ENCODE data around the gene DGUOK.
"Not testable (repeated sequence)": the region's sequence is repeated elsewhere in the genome, so short reads cannot be mapped to it uniquely, and the experiment has no call there.

DGUOK gene

DNA sequence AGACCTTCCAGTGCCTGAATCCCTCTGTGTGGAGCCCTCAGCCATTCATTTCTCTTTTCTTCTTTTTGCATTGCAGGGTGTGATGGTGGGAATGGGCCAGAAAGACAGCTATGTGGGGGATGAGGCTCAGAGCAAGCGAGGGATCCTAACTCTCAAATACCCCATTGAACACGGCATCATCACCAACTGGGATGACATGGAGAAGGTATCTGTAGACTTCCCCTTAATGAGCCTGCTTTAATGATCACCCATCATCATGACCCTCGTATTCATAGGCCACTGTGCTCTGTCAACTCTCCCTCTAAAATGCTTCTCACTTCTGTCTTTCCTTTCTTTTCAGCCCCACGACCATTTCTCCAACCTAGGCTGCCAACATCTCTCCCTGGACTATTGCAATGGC lies 24.4 kb upstream of the DGUOK start:
- no peak for DNase-seq

DNA sequence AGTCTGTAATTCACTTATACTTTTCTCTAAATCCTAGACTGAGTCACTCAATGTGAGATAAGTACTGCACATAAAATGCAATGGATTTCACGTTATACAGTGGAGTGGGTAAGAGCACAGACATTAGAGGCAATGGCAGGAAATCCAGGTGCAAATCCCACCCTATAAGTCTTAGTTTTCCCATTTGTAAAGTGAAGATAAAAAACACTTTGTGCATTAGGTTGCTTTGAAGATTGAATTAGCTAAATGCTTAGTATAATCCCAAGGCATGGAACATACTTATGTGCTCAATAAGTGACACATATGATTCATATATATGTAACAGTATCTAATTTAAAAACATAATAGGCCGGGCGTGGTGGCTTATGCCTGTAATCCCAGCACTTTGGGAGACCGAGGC lies 23.4 kb upstream of the DGUOK start:
- no peak for DNase-seq

DNA sequence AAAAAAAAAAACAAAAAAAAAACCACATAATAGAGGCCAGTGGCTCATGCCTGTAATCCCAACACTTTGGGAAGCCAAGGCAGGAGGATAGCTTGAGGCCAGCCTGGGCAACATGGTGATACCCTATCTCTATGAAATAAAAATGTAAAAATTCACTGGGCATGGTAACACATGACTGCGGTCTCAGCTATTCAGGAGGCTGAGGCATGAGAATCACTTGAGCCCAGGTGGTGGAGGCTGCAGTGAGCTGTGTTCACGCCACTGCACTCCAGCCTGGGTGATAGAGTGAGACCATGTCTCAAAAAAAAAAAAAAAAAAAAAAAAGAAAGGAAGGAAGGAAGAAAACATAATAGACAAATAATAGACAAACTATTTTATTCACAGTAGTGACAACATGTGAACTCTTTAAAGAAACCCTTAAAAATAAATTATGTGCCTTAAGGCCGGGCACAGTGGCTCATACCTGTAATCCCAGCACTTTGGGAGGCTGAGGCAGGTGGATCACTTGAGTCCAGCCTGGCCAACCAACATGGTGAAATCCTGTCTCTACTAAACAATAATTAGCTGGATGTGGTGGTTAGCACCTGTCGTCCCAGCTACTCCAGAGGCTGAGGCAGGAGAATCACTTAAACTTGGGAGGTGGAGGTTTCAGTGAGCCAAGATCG lies 22.6 kb upstream of the DGUOK start:
- not testable (repeated sequence) for DNase-seq

DNA sequence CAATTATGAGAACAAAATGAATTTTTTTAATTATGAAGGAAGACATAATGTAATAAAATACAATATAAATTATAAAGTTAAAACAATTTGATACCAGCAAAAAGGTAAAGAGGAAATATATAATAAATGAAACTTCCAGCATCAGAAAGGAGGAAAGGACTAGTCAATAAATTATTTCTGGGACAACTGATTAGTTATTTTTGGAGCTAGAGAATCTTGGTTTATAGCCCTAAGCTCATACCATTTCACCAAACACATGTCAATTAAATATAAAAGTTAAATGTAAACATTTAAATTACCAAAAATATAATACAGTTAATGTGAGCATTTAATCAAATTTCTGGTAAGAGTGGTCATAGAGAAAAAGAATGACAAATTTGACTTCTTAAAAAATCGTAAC lies 21.7 kb upstream of the DGUOK start:
- DNase-seq = no peak

DNA sequence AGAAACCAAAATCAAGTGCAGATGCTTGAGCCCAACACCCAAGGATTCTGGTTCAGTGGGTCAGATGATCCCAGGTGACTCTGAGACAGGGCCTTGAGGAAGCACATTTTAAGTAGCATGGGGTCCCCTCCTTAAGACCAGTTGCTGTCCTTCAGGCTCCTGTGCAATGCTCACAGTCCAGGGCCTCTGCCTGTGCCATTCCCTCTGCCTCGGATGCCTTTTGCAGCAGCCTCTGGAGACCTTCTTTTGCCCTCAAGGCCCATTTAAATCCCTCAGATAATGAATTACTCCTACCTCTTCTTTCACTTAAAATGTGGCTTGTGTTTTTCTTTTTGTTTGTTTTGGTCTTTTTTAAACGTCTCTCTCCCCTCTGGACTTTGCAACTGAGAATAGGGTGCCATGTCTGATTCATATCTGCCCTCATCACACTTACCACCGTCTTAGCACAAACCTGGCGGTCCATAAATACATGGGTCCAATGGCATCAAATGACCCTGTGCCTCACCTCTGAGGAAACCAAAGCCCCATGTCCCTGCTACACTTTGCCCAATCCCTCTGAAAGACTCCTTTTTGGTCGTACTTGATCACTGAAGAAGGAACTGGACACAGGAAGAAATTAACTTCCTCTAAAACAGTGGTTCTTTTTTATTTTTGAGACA lies 19.7 kb upstream of the DGUOK start:
- no peak for DNase-seq

DNA sequence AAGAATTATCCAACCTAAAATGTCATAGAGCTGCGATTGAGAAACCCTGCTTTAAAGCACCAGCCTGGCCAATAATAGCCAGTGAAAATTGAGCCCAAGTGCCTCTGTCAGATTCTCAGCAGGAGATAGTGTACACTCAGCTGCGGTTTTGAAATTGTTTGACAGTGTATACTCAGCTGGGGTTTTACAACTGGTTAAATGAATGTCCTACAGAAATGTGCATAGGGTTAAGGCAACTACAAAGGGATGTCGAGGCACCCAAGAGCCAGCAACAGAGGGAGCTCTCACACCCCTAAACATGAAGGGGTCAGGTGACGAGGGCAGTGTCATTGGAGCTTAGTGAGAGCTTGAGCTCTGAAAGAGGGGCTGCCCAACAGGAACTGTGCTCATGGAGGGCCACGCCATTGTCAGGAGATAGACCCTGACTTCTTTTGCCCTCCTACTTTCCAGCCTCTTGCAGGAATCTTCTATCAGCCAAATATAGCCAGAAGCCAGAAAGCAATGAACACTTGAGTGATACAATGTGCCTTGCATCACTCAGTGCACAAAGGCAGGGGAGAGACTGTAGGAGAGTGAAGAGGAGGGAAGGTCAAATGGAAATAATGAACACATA lies 18.7 kb upstream of the DGUOK start:
- peak; percentile 53 for DNase-seq

DNA sequence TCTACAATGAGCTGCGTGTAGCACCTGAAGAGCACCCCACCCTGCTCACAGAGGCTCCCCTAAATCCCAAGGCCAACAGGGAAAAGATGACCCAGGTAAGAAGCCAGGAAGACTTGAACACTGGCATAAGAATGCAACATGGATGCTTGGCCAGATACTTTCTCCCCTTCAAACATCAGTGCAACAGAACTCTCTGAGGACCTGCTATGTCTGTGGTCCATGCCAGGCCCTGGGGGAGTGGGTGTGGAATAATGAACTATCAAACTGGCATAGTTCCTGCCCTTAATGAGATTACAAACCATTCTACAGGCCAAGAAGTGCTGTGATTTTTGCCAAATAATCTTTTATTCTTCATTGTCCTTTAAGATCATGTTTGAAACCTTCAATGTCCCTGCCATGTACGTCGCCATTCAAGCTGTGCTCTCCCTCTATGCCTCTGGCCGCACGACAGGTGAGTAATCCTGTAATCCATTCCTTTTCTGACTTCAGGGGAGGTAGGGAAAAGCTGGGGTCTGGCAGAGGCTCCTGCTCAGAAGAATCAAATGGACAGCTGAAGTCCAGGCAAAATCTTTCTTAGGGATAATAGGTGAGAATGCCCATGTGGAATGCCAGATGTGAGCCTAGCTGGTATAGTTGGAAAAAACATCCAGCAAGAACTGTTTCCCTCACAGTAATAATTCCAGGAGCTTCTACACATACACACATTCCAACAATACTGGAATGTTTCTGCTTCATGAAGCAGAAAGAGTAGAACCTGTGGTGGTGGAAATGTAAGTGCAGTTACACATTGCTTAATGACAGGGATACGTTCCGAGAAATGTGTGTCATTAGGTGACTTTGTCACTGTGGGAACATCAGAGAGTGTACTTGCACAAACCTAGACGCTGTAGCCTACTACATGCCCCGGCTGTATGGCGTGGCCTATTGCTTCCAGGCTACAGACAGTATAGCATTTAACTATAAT lies 17.7 kb upstream of the DGUOK start:
- no peak for DNase-seq

DNA sequence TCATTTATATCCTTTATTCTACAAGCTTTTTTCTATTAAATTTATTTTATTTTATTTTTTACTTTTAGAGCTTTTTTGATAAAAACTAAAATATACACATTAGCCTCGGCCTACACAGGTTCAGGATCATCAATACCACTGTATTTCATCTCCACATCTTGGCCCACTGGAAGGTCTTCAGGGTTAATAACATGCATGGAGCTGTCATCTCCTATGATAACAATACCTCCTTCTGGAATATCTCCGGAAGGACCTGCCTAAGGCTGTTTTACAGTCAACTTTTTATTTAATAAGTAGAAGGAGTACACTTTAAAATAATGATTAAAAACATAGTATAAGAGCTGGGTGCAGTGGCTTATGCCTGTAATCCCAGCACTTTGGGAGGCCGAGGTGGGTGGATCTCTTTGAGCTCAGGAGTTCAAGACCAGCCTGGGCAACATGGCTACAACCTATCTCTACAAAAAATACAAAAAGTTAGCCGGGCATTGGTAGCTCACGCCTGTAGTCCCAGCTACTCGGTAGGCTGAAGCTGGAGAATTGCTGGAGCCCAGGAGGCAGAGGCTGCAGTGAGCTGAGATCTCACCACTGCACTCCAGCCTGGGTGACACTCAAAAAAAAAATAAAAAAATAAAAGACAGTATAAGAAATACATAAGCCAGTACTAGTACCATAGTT lies 15.7 kb upstream of the DGUOK start:
- DNase-seq = no peak

DNA sequence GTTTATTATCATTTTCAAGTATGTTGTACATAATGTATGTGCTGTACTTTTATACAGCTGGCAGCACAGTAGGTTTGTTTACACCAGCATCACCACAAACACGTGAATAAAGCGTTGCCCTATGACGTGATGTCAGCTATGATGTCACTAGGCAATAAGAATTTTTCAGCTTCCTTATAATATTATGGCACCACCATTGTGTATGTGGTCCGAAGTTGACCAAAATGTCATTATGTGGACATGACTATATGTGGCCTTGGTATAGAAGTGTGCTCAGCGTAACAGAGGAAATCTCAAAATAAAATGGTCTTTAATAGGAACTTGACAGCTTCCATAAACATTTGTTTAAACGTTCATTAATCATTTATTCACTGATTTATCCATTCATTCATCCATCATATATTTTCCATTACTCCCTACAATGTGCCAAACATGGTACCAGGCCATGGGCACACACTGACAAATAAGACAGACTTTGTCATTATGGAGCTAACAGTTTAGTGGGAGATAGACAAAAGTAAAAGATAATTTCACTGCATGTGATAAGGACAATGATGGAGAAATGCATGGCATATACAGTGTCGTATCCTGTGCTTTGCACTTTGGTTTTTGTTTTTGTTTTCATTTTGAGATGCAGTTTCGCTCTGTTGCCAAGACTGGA lies 15.0 kb upstream of the DGUOK start:
- DNase-seq = no peak

DNA sequence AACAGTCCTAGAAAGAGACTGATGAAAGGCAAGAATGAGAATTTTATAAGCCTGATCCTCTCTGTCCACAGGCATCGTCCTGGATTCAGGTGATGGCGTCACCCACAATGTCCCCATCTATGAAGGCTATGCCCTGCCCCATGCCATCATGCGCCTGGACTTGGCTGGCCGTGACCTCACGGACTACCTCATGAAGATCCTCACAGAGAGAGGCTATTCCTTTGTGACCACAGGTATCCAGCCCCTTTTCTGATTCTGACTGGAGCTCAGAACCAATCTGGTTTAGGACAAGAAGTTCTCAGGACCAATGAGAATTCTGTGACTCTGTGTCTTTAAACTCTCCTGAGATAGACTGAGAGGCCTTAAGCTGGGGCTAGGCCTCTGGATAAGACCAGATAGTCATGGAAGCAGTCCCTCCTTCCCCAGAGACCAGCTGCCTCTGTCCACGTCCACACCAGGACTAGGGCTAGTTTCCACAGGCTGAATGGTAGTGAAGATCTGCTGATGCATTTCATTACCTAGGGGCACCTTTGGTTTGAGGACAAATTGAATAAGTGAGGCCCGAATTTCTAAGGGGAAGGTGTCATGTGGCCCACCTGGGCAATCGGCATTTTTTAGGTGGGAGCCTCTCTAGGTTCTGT lies 13.1 kb upstream of the DGUOK start:
- no peak for DNase-seq

DNA sequence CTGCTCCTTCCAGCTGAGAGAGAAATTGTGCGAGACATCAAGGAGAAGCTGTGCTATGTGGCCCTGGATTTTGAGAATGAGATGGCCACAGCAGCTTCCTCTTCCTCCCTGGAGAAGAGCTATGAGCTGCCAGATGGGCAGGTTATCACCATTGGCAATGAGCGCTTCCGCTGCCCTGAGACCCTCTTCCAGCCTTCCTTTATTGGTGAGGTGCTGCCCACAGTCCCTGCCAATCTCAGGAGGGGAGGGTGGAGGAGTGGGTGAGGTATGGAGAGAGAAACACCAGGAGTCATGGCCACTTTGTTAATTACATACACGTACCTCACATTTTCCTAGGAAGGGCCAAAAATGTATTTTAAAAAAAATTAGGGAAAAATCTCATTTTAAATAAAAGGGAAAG lies 12.0 kb upstream of the DGUOK start:
- no peak for DNase-seq

DNA sequence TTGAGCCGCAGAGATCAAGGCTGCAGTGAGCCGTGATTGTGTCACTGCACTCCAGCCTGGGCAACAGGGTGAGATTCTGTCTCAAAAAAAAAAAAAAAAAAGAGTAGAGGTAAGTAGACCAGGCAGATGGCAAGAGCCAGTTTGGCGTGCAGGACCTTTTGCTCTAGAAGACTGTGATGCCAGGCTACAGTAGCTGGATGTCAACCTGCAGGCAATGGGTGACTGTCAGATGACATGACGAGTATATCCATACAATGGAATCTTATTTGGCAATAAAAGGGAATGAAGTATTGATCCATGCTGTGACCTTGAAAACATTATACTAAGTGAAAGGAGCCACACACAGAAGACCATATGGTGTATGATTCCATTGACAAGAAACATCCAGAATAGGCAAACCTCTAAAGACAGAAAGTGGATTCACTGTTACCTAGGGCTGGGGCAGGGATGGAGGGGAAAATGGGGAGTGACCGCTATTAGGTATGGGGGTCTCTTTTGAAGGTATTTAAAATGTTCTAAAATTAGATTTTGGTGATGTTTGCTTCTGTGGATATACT lies 11.2 kb upstream of the DGUOK start:
- no peak for DNase-seq

DNA sequence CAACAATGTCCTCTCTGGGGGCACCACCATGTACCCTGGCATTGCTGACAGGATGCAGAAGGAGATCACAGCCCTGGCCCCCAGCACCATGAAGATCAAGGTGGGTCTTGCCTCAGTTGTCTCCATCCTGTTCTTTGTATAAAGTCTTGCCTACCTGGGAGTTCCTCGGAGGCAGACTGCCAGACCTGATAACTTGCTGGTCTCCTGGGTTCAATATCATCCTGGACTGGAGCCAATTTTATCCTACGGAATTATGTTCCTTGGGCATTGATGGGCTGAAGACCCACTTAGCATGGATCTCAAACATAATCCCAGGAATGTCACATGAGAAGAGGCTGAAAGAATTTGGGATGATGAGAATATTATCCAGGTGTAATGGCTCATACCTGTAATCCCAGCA lies 10.0 kb upstream of the DGUOK start:
- no peak for DNase-seq

DNA sequence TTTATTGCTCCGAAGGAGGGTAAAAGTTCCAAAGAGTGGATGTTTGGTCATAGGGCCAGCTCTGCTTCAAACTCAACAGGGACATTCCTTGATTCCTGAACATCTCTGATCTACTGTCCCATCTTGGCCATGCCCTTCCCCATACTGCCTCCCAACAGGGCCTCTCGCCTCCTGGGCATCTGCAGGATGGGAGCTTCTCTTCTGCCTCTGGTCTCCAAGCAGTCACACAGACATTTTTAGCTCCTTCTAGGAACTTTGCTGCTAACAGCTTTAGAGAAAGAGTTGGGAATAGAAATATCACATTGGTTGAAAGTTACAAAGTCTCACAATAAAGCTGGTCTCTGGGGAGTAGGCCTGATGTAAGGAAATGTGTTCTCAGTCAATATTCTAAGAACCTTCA lies 9.4 kb upstream of the DGUOK start:
- DNase-seq = no peak

DNA sequence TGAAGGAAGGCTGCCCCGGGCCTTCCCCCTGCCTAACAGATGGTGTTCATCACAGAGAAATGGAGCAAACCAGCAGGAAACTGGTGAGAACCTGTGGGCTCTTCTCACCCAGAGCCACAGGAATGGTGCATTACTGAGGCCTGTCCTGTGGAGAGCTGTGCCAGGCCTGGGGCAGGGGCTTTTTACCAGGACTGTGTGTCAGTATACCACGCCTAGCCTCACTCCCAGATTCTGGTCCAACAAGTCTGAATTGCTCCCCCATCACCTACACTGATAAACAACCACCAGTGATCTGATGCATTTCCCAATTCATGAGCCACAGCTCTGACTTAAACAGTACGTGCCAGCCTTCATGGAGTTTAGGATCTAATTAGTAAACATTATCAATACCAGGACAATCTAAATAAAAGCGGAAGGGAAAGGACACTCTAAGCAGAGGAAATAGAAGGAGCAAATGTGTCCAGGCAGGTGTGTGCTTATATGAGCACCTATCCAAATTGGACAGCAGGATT lies 8.9 kb upstream of the DGUOK start:
- DNase-seq = no peak

DNA sequence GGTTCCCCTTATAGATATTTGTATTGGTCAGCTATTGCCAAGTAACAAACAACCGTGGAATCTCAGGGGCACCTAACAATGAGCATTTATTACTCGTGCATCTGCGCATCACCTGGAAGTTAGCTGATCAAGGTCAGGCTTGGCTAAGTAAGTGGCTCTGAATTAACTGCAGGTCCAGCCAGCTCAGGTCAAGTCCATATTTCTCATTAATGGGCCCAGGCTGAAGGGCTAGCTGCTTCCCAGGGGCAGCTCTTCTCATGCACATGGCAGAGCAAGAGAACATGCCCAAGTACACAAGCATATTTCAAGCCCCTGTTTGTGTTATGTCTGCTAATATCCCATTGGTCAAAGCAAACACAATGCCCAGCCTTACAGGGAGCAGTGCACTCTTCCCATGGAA lies 7.8 kb upstream of the DGUOK start:
- no peak for DNase-seq

DNA sequence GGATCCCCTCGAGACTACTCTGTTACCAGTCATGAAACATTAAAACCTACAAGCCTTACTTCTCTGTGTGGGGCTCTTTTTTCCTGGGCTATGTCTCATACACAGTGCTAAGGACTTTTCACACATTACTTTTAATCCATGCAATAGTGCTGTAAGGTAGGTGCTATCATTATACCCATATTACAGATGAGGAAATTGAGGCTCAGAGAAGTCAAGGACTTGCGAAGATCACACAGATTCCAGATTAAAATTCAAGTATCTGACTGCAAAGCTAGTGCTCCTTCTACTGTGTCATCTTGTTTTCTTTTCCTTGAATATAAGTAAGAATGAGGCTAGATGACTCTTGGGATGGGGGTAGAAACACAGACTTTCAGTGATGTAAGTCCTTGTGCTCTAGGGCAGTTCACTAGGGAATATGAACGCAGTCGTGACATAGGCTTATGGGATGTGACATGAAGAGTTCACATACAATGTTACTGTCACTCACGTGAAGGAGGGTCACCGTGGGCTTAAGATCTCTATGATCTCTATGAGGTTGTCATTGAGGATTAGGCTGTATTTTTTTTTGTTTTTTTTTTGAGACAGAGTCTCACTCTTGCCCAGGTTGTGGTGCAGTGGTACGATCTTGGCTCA lies 7.0 kb upstream of the DGUOK start:
- DNase-seq = no peak

DNA sequence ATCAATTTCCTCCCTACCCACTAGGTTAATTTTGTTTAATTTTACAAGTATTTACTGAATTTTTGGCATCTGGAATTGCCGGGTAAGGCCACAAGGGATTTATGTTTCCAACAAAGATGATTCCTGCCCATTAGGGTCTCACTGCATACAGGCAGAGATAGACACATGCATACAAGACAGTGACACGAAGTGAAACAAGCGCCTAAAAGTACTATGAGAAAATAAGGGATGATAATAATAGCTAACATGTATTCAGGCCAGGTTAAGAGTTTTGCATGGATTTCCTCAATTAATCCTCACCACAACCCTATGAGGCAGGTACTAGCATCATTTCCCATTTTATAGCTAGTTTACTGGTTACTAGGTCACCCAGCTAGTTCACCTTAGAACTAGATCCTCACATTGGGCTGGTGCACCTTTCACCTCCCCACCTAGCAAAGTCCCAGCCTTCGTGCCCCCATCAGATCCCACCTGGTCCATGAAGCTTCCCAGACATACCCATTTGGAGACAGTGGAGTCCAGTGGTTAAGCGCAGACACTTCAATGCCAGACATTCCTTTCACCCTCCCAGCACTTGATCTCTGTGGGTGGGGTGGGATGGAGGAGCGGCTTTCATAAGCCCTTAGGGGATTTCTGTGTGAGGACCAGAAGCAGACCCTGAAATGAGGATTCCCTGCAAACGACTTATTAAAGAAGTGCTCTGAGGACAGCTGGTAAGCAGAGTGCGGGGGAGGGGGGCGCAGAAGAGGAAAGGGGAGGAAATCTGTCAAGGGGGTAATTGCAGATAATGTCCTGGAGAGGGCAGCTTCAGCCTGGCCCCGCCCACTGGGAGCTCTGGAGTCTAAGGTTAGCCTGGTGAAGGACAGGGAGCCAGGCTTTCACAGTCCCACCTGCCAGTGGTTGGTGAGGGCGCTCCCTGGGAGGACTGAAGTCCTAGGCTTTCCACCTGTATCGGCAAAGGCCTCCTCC lies 5.8 kb upstream of the DGUOK start:
- peak; percentile 68 for DNase-seq

DNA sequence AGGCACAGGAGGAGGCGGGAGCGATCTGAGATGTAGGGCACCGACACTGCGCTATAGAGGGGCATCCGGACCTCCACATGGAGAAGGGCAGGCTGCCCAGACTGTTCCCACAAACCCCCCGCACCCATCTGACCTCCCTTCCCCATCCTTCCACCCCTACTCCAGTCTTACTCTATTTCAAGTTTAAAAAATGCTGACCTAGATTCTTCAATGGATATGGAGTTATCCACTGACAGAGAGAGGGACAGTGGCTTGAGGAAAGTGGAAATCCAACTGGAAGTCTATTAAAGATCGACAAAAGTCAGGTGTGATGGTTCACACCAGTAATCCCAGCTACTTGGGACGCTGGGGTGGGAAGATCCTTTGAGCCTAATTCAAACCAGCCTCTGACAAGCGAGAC lies 5.1 kb upstream of the DGUOK start:
- DNase-seq = no peak

Data from activated CD4-positive, alpha-beta T cell treated with anti-CD3 and anti-CD28 coated beads for 48 hours (primary cell).